GM12891 (cell line): ENCODE results near the gene TSR3.

ENCODE experiments used
- POLR2A ChIP-seq: IDR thresholded peaks from 2 replicates; pipeline ENCODE4 v1.6.1; 2011; ENCODE audit warnings: low read depth, low read length, control low read depth
- POLR2AphosphoS5 ChIP-seq: IDR thresholded peaks from 2 replicates; pipeline ENCODE4 v1.6.1; 2011; ENCODE audit warnings: low read depth, low read length, control low read depth
- SPI1 ChIP-seq: IDR thresholded peaks from 2 replicates; pipeline ENCODE4 v1.6.1; 2011; ENCODE audit warnings: low read depth, low read length, control low read depth
- TAF1 ChIP-seq: IDR thresholded peaks from 2 replicates; pipeline ENCODE4 v1.6.1; 2011; ENCODE audit warnings: low read depth, low read length, control low read depth

- TF ChIP-seq POLR2AphosphoS5 (no peak), POLR2A (no peak), TAF1 (no peak), SPI1 (no peak)
Observed at GRCh38 chr16:1348926-1349325, 2.8 kb downstream of the TSR3 start.
